ENCODE measurements around the gene MPL.

Gene MPL

DNA sequence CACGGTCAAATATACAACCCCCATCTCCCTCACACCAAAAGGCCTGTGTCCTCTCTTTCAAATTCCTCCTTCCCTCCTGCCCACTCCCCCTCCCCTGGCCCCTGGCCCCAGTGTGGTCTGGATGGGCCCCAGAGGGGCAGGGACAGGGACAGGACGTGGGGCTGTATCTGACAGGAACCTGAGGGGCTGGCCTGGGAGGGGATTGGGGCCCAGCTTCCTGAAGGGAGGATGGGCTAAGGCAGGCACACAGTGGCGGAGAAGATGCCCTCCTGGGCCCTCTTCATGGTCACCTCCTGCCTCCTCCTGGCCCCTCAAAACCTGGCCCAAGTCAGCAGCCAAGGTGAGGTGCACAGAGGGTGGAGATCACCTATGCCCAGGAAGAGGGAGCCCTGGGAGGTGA is at the start of gene MPL:
Gene MPL, plus strand, starts transcription at position 231 of the 400 bp plus-strand sequence. Its CDS starts 31 bp downstream, at position 262.
- no peak for DNase-seq (ENCODE audit: low read depth)

DNA sequence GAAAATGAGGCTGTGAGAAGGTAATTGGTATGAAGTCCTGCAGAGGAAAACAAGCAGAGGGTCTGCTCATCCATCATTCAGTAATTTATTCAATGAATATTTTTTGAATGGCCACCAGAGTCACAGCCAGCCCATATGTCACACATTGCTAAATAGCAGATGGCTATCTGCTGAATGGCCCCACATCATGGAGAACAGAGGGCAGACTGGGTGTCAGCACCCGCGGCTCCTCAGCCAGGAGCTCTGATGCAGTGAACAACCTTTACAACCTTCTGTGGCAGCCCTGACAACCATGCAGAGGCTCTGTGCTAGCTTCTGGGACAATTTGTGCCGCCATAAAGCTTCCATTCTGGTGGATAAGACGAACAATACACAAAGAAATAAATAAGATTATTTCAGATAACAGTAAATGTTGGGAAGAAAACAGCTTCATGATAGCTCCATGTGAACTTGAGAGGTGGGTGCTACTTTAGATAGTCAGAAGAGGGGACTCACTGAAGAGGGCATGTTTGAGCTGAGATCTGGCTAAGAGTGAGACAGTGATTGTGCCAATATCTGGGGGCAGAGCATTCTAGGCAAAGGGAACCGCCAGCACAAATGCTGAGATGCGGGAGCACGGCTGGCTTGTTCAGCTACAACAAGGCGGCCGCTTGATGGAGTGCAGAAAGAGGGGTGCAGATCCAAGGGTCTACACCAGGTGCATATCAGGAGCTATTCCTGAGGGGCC is 49.4 kb upstream of the MPL start:
- DNase-seq (ENCODE audit: low read depth): no peak

DNA sequence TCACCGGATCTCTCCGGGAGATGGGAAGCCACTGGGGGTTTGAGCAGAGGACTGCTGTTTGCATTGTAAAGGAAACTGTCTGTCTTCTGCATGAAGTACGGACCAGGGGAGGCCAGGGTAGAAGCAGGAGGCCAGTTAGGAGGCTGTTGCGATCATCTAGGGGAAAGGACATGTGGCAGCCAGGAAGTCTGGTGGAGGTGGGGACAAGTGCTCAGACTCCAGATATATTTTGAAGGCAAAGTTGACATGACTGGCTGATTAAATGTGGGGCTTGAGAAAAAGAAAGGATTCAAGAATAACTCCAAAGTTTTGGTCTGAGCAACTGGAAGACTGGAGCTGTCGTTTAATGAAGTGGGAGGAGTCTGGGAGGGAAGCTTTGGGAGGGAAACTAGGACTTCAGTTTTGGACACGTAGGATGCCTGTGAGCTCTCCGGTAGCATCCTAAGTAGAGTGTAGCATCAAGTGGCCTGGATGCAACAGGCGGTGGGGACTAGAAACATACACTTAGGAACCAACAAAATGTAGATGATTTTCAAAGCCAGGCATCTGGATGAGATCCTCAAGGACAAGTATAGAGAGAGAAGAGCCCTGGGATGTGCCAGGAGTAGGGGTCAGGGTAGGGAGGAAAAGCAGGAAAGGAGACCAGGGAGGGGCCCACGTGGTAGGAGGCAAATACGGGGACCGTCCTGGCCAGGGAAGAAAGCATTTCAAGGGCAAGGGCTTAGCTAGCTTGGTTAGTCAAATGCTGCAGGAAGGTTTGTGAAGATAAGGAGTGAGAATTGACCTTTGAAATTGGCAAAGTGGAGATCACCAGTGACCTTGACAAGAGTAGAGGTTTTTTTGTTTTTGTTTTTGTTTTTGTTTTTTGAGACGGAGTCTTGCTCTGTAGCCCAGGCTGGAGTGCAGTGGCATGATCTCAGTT is 48.6 kb upstream of the MPL start:
- DNase-seq (ENCODE audit: low read depth): no peak

DNA sequence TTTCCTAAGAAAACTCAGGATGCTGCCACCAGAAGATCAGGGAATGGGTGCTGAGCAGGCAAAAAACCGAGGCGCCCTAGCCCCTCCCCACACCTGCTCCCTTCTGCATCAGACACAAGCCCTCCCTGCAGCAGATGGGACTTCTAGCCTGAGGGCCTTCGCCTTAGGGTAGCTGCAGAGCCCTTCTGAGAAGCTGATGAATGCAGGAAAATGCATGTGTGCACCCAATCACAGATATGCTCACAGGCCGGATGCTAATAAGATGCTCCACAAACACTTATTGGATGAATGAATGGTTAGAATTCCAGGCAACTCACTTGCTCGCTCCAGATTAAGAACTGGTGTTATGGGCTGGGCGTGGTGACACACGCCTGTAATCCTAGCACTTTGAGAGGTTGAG is 45.4 kb upstream of the MPL start:
- no peak for DNase-seq (ENCODE audit: low read depth)

DNA sequence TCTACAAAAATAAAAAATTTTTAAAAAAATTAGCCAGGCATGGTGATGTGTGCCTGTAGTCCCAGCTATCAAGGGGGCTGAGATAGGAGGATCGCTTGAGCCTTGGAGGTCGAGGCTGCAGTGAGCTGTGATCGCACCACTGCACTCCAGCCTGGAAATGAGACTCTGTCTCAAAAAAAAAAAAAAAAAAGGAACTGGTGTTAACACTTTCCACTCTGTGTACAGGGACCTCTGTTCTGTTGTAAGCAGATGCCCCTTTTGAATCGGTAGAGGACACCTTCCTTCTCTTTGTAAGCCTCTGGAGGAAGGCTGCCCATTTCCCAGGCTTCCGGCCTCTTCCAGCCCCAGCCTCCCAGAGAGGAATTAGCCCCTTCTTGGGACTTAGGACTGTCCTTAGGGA is 44.9 kb upstream of the MPL start:
- DNase-seq (ENCODE audit: low read depth): no peak

DNA sequence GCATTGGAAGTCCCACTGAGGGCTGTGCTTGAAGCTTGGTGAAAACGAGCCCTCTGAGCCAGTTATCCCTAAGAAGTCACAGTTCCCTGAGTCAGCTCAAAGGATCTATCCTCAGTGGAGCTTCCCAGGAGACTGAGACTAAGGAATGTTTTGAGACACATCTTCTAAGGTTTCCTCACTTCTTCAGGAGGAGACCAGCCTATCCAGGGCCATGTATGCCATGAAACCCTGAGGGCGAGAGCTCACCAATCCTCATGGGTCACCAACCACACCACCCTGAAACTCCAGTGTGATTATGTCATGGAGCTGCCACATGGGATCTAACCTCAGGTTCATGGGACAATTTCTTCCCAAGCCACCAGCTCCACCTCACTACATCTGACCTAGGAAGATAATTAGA is 44.4 kb upstream of the MPL start:
- no peak for DNase-seq (ENCODE audit: low read depth)

DNA sequence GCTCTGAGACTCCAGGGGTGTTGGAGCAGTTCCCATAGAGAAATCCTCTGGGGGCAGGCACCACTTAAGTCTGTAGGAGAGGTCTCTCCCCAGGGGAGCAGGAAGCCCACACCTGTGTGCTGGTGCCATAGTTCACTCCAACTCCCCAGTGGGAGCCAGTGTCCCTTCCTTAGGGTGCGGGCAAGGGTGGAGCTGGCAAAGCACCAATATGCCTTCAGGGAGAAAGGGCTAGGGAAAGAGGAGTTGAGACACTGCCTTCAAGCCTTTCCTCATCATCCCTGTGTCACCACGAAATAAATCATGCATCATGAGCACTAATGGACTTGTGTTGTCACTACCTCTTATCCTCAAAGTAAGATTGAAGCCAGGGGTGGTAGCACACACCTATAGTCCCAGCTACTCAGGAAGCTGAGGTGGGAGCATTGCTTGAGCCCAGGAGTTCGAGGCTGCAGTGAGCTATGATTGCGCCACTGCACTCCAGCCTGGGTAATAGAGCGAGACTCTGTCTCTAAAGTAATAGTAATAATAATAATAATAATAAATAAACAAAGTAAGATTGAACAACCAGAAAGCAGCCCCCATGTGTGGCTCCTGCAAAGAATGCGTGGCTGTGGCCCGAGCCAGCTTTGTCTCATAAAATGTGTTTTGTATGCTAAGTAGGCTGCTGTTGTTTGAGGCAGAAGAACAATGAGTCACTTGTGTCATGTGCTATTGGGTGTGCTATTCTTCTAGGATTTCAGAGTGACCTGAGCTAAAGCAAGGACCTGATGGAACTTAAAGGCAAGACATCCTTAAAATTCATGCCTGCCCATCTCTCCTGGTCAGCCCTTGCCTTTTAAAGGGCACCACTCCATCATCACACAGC is 43.5 kb upstream of the MPL start:
- DNase-seq (ENCODE audit: low read depth): peak; percentile 38

DNA sequence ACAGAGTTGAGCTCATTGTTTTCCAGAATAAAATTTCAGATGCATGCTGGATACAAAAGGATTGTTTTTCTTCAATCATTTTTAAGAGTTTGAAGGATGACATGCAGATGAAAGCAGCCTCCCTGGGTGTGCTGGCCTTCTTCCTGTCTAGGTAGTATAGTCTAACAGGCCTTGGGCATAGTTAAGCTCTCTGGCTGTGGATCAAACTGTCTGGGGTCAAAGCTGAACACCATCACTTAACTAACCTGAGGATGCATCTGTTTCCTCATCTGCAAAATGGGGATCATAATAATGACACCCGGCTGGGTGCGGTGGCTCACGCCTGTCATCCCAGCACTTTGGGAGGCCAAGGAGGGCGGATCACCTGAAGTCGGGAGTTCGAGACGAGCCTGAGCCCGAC is 42.9 kb upstream of the MPL start:
- DNase-seq (ENCODE audit: low read depth): no peak

DNA sequence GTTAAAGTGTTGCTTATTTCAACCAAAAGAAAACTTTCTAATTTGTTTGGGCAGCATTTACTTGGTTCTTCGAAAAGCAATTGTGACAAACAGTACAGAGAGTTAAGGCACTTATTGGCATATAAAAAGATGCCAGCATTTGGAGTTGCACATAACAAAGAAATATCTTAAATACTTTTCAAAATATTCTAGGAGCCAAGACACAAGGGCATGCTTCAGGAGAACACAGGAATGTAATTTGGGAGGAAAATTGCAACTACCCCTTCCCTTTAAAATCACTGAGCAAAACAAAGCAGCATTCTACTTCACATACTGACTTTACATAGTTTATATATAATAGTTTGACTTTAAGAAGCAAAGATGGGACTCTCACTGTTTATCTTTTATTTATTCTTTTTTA is 41.4 kb upstream of the MPL start:
- DNase-seq (ENCODE audit: low read depth): no peak

DNA sequence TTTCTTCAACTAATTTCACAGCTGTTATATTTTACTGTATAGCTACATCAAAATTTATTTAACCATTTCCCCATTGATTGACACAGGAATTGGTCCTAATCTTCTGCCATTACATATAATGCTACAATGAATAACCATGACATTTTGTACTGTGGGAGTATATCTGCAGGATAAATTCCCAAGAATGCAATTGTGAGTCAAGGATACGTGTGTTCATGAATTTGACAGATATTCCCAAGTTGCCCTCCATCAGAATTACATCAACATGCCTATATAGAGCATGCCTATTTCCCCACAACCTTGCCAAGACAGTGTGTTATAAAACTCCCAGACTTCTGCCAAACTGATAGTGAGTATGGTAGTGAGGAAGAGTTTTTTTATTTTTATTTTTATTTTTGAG is 39.6 kb upstream of the MPL start:
- peak; percentile 22 for DNase-seq (ENCODE audit: low read depth)

DNA sequence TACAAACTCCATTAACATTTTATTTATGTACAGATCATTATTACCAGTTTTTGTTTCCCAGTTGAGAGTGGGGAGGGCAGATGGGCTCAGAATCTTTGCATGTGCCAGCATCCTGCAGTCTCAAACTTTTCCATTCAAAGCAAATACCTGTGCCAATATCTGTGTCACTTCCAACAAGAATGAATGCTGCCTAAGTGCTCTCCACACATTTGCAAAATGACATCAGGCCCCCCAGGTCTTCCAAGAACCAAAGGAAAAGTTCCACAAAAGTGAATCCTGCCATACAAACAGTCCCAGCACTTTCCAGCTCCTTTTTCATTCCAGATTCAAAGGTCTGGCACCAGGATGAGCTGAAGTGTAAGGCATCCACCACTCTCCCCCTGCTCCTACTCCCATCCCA is 38.5 kb upstream of the MPL start:
- no peak for DNase-seq (ENCODE audit: low read depth)

DNA sequence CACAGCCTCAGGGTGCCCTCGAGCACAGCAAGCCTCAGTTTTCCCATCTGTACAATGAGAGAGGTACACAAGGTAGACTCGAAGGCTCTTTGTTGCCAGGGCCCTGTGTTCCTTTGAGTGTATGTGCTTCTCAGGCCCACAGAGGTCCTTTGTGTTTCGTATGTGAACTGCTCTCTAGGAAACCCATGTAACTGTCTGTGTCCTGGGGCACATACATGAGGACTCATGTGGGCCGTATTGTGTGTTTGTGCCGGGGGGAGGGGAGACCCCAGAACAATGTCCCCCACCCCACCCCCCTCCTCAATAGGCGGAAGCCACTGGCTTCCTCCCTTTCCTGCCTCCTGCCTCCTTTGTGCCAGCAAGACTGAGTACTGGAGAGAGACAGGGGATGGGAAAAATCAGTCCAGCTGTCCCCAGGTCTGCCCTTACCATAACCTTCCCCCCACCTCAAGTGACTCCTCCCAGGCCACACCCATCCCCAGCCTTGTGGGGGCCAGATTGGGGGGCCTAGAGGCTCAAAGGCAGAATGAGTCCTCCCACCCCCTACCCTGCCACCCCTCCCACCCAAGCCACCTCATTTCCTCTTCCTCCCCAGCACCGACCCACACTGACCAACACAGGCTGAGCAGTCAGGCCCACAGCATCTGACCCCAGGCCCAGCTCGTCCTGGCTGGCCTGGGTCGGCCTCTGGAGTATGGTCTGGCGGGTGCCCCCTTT is 37.1 kb upstream of the MPL start, which contains the start of gene TIE1:
Gene TIE1, plus strand, starts transcription at position 605 of the 717 bp plus-strand sequence. Its CDS starts 90 bp downstream, at position 695.
- no peak for DNase-seq (ENCODE audit: low read depth)

DNA sequence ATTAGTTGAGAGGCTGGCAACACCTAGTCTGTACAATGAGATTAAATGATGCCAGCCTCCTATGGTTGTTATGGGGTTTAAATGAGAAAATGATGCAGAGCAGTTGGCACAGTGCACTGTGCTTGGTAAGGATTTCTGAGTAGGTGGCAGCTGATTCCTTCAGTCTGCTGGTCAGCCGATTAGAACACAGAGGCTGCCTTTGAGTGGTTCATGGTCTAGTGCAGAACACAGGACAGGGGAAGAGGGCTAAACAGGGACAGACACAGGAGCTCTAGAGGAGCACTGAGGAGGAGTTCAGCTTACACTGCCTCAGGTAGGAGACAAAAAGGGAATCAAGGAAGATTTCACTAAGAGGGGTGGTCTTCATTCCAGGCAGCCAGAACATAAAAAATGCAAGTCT is 35.4 kb upstream of the MPL start:
- no peak for DNase-seq (ENCODE audit: low read depth)

DNA sequence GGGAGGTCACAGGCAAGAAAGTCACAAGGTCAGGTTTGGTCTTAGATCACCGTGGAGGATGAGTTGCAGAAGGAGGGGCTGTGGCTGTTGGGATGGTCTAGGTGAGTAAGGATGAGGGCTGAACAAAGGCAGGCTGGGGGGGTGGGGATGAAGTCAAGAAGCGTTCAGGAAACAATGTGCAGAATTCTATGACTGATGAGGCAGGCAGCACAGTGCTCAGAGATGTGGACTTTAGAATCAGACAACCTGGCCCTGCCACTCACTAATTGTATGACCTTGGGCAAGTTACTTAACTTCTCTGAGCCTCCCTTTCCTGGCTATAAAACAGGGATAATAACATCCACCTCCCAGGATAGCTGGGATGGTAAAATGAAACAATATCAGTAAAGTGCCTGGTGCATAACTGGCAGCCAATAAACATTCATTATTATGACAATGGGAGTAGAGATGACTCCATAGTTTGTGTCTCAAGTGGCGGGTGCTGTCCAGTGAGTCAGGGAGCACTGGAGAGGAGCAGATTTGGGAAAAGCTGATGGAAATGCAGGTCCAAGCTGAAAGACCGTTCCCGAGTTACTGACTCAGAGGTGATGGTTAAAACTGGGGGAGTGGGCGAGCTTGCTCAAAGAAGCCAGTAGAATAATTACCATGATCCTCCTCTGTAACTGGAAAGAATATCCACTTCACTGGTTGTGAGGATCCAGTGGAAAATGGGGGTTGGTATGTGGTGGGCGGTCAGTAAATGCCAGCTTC is 34.7 kb upstream of the MPL start:
- peak; percentile 10 for DNase-seq (ENCODE audit: low read depth)

DNA sequence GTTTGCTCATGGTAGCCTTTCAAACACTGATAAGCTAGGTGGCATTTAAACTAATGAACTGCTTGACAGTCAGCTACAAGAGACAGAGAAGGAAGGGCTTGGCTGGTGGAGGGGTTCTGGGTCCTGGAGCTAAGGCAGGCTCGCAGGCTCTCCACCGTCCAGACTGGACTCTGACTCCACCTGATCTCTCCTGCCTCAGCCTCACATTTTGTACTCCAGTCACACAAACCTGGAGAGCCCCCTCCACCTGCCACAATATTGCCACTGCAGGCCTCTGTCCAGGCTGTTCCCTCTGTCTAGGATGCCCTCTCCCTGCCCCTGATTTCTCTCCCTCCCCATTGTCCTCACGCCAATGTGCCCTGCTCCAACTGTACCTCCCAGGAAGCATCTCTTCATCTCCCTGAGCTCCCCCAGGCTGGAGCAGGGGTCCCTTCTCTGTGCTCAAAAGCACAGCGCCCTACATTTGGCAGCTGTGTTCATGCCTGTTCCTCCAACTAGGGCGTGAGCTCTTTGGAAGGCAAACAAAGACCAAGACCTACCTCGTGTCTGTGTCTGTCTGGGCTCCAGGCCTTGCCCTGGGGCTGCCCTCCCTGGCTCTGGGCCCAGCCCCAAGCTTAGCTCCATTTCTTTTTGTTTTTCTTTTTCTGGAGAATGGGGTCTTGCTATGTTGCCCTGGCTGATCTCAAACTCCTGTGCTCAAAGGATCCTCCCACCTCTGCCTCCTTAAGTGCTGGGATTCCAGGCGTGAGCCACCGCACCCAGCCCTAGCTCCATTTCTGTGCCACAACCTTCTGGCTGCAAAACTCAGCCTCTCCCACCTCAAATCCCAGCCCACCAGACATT is 33.9 kb upstream of the MPL start:
- DNase-seq (ENCODE audit: low read depth): no peak

DNA sequence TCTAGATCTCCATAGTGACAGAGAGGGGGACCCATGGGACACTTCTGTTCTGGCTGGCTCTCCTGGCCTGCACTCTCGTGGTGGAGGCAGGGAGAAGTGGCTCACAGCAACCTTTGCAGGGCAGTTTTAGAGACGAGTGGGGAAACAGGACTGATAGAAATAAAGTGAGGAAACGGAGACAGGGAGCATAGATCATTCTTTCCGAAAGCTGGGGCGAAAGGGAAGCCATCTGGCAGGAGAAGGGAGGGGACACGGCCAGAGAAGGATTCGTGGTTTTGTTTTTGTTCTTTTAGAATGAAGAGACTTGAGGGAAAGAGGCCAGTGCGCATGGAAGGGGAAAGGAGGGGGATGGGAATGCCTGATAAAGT is 33.3 kb upstream of the MPL start:
- DNase-seq (ENCODE audit: low read depth): no peak

DNA sequence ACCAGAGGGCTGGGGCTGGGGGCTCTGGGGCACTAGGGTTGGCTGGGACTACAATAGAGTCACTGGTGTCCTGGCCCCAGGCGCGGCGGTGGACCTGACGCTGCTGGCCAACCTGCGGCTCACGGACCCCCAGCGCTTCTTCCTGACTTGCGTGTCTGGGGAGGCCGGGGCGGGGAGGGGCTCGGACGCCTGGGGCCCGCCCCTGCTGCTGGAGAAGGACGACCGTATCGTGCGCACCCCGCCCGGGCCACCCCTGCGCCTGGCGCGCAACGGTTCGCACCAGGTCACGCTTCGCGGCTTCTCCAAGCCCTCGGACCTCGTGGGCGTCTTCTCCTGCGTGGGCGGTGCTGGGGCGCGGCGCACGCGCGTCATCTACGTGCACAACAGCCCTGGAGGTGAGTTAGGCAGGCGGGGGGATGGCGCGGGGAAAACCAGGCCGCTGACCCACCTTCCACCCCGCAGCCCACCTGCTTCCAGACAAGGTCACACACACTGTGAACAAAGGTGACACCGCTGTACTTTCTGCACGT is 32.8 kb upstream of the MPL start:
- DNase-seq (ENCODE audit: low read depth): no peak

DNA sequence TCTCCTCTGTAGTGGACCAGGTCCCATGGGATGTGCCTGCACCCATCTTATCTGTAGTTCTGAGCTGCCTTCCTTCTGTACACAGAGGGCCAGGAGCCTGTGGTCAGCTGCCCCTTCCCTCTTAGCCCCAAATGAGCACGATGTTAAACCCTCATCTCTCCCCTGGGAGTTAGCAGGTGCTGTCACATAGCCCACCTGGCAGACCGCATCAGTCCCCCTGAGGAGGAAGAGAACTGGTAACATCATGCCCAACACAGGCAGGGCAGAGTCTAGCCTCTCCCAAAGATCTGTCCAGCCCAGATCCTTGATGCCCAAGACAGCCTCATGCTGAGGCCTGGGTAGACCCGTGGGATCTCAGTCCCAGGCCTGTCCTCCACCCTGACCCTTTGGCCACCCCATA is 32.2 kb upstream of the MPL start:
- DNase-seq (ENCODE audit: low read depth): no peak

DNA sequence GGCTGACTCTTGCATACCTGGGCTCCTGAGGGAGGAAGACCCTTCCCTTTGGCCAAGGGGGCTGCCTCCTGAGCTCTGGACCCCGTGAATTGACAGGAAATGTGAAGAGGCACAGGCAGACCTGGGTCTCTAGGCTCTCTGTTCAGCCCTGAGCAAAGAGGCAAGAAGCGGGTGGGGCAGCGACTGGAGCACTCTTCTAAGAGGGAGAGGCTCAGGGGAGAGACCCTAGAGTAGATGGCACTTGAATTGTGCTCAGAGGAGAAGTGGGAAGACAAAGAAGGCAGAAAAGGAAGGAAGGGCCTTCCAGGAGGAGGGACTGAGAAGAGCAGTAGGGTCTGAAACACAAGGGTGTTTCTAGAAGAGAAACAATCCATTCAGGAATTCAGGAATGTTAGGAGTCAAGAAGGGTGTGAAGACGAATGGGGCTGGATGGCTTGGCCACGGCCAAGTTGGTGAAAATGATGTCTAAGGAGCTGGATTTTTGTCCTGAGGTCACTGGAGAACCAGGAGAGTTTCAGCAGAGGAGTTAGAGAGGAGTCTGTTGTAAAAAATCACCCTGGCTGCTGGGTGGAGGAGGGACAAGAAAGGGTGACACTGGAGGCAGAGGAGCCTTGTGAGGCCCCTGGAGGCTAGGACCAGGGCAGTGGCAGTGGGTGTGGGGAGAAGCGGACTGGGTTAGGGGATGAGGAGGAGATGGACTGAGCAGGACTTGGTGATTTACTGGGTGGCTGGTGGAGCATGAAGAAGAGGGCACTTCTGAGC is 31.5 kb upstream of the MPL start:
- no peak for DNase-seq (ENCODE audit: low read depth)
